Panc1 (cell line): ENCODE measurements around the gene GBF1. TPM values are rescaled to one million over a fixed set of nuclear protein-coding genes. Genes with fewer than 3 reads are reported as not detected.
"Not testable (repeated sequence)": the region's sequence is repeated elsewhere in the genome, so short reads cannot be mapped to it uniquely, and the experiment has no call there.

ENCODE experiments used
- ATAC-seq: fragments of 200-7000 bp; cut with Tn5 transposase; 2 replicates; pipeline ENCODE4 v1.9.1; 2020; ENCODE audit warnings: mild to moderate bottlenecking, moderate library complexity
- BruUV-seq: library from RNA; stranded (reverse); fragments of 400-500 nt; replicated peaks from 2 replicates; lab custom pipeline; 2021; lab: Mats Ljungman, UMichigan
- CTCF ChIA-PET: fragments of 300-600 bp; sonication (Branson Sonifier 250); formaldehyde crosslinking; loops from one replicate; lab custom pipeline; 2022; ENCODE audit warnings: antibody characterized with exemption; lab: Charles Lee
- POLR2A ChIA-PET: fragments of 300-600 bp; sonication (Branson Sonifier 250); formaldehyde crosslinking; loops from one replicate; lab custom pipeline; 2022; ENCODE audit warnings: antibody characterized with exemption; lab: Charles Lee
- DNase-seq: peaks from one replicate; pipeline ENCODE4 v3.0.0-alpha.2; 2010; ENCODE audit warnings: low read depth, low spot score
- H3K27ac ChIP-seq: 2 replicates; pipeline ENCODE4 v1.5.1; 2011; ENCODE audit warnings: mild to moderate bottlenecking, low read length, inconsistent platforms
- H3K27me3 ChIP-seq: fragments of 200-500 bp; sonication (Bioruptor generic); 2 replicates; pipeline ENCODE4 v1.6.0; 2014; ENCODE audit warnings: low read length, inconsistent platforms; ENCODE audit not compliant: control insufficient read depth, insufficient read depth
- H3K36me3 ChIP-seq: fragments of 200-500 bp; sonication (Bioruptor generic); 2 replicates; pipeline ENCODE4 v1.5.1; 2014; ENCODE audit warnings: inconsistent platforms, mild to moderate bottlenecking, low read length, moderate library complexity; ENCODE audit not compliant: control insufficient read depth, insufficient read depth
- H3K4me1 ChIP-seq: 2 replicates; pipeline ENCODE4 v1.5.1; 2011; ENCODE audit warnings: inconsistent platforms, mild to moderate bottlenecking, low read length, moderate library complexity; ENCODE audit not compliant: control insufficient read depth, insufficient read depth
- H3K4me3 ChIP-seq, 2 experiments: 2 replicates each; pipeline ENCODE4 v1.5.1; 2011 to 2012; ENCODE audit warnings: low read depth in 2 of 2, low read length in 2 of 2, mild to moderate bottlenecking in 2 of 2, inconsistent platforms in 1 of 2, moderate library complexity in 1 of 2
- H3K9me3 ChIP-seq: fragments of 200-500 bp; sonication (Bioruptor generic); 2 replicates; pipeline ENCODE4 v1.5.1; 2014; ENCODE audit warnings: low read depth, mild to moderate bottlenecking, inconsistent platforms, low read length, moderate library complexity; ENCODE audit not compliant: control insufficient read depth, insufficient read depth
- POLR2AphosphoS5 ChIP-seq: IDR thresholded peaks from 2 replicates; pipeline ENCODE4 v1.6.1; 2012; ENCODE audit warnings: mild to moderate bottlenecking, low read depth, low read length, moderate library complexity
- SIN3A ChIP-seq: IDR thresholded peaks from 2 replicates; pipeline ENCODE4 v1.6.1; 2012; ENCODE audit warnings: low read depth, mild to moderate bottlenecking, low read length, moderate library complexity, borderline replicate concordance; ENCODE audit not compliant: insufficient read depth
- TCF7L2 ChIP-seq: IDR thresholded peaks from 2 replicates; pipeline ENCODE4 v1.6.1; 2011; ENCODE audit warnings: mild to moderate bottlenecking, low read depth, low read length, inconsistent platforms
- in situ Hi-C: cut with HindIII; loops from 2 replicates; pipeline ENCODE4 v1.10.0; 2016; ENCODE audit warnings: low sequenced_read_pairs, low pct_unique_long_range_greater_than_20kb
- intact Hi-C: fragments of 100-400 bp; cut with micrococcal nuclease; formaldehyde crosslinking; loops from one replicate; pipeline ENCODE4 v1.10.0; 2022; ENCODE audit not compliant: unreplicated experiment
- total RNA-seq: library from RNA; stranded (reverse); gene quantifications from one replicate; pipeline ENCODE4 v1.2.1, GENCODE V29; 2021; ENCODE audit not compliant: unreplicated experiment
- TF ChIP-seq, protein P1 (sequence below): fragments of 450-650 bp; IDR thresholded peaks from 2 replicates; pipeline ENCODE4 v1.5.1; 2017; ENCODE audit warnings: mild to moderate bottlenecking
- TF ChIP-seq, protein P2 (sequence below), 2 experiments: IDR thresholded peaks; 2 replicates each; pipeline ENCODE4 v1.6.1; 2011 to 2012; ENCODE audit warnings: low read depth in 2 of 2, control low read depth in 1 of 2, low read length in 1 of 2, mild to moderate bottlenecking in 1 of 2, moderate library complexity in 1 of 2; ENCODE audit not compliant: insufficient read depth in 1 of 2

Gene GBF1
- total RNA-seq, 1 experiment from 2014 or later, result 65.0 TPM

DNA sequence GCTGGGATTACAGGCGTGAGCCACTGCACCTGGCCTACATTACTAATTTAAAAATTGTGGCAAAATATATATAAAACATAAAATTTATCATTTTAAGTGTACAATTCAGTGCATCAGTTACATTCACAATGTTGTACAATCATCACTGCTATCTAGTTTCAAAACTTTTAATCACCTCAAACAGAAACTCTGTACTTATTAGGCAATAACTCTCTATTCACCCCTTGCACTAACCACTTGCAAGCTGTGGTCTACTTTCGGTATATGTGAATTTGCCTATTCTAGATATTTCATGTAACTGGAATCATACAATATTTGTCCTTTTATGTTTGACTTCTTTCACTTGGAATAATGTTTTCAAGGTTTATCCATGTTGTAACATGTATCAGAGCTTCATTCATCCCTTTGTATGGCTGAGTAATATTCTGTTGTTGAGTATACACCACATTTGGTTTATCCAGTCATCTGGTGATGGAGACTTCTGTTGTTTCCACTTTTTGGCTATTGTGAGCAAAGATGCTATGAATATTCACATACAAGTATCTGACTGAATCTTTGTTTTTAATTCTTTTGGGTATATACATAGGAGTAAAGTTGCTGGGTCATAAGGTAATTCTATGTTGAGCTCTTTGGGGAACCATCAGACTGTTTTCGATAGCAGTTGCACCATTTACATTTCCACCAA, 33.6 kb upstream of the GBF1 start:
- in situ Hi-C loops (no loop called here), intact Hi-C loops (no loop called here)
- H3K36me3 ChIP-seq, result no peaks in the 10 kb centered on the region
- no TSS peak for BruUV-seq
- no peak for TF ChIP-seq SIN3A
- ATAC-seq (no peak), DNase-seq (no peak)
- no peak overlapping the region for H3K4me3 ChIP-seq
- ChIA-PET POLR2A (interaction anchor here (0.6 kb wide), 1 partner anchor 491 kb away, joined by 3 read pairs; no protein-coding TSS in a partner anchor), CTCF (no interaction called here)
- no peaks in the 10 kb centered on the region; the same call in 1 of the 2 replicates for H3K27me3 ChIP-seq
- no peaks in the 10 kb centered on the region; the same call in 1 of the 2 replicates for H3K4me1 ChIP-seq
- H3K27ac ChIP-seq, result no peak overlapping the region
- H3K9me3 ChIP-seq, result no peaks in the 10 kb centered on the region

- H3K27ac ChIP-seq, H3K4me1 ChIP-seq, in situ Hi-C loops, H3K27me3 ChIP-seq, CTCF ChIA-PET, H3K9me3 ChIP-seq, DNase-seq, intact Hi-C loops, H3K36me3 ChIP-seq, ATAC-seq, H3K4me3 ChIP-seq, BruUV-seq: not testable (repeated sequence)
- POLR2A ChIA-PET, result interaction anchor here (0.7 kb wide), 1 partner anchor 44 kb away, joined by 5 read pairs; no protein-coding TSS in a partner anchor
Measured at GRCh38 chr10:102213599-102213998, 31.7 kb upstream of the GBF1 start.

DNA sequence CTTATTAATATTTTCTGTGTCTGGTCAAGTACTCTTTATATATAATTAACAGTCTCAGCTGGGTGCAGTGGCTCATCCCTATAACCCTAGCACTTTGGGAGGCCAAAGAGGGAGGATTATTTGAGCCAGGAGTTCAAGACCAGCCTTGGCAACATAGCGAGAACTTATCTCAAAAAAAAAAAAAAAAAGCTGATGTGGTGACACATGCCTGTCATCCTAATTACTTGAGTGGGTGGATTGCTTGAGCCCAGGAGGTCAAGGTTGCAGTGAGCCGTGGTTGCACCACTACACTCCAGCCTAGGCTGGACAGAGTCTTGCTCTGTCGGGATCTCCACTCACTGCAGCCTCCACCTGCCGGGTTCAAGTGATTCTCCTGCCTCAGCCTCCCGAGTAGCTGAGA, 26.0 kb upstream of the GBF1 start:
- H3K36me3 ChIP-seq, result no peaks in the 10 kb centered on the region
- H3K4me1 ChIP-seq, result no peaks in the 10 kb centered on the region
- TF ChIP-seq, protein P1, sequence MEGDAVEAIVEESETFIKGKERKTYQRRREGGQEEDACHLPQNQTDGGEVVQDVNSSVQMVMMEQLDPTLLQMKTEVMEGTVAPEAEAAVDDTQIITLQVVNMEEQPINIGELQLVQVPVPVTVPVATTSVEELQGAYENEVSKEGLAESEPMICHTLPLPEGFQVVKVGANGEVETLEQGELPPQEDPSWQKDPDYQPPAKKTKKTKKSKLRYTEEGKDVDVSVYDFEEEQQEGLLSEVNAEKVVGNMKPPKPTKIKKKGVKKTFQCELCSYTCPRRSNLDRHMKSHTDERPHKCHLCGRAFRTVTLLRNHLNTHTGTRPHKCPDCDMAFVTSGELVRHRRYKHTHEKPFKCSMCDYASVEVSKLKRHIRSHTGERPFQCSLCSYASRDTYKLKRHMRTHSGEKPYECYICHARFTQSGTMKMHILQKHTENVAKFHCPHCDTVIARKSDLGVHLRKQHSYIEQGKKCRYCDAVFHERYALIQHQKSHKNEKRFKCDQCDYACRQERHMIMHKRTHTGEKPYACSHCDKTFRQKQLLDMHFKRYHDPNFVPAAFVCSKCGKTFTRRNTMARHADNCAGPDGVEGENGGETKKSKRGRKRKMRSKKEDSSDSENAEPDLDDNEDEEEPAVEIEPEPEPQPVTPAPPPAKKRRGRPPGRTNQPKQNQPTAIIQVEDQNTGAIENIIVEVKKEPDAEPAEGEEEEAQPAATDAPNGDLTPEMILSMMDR, result no peak
- TF ChIP-seq SIN3A (no peak), TCF7L2 (no peak), POLR2AphosphoS5 (no peak)
- TF ChIP-seq, protein P2, sequence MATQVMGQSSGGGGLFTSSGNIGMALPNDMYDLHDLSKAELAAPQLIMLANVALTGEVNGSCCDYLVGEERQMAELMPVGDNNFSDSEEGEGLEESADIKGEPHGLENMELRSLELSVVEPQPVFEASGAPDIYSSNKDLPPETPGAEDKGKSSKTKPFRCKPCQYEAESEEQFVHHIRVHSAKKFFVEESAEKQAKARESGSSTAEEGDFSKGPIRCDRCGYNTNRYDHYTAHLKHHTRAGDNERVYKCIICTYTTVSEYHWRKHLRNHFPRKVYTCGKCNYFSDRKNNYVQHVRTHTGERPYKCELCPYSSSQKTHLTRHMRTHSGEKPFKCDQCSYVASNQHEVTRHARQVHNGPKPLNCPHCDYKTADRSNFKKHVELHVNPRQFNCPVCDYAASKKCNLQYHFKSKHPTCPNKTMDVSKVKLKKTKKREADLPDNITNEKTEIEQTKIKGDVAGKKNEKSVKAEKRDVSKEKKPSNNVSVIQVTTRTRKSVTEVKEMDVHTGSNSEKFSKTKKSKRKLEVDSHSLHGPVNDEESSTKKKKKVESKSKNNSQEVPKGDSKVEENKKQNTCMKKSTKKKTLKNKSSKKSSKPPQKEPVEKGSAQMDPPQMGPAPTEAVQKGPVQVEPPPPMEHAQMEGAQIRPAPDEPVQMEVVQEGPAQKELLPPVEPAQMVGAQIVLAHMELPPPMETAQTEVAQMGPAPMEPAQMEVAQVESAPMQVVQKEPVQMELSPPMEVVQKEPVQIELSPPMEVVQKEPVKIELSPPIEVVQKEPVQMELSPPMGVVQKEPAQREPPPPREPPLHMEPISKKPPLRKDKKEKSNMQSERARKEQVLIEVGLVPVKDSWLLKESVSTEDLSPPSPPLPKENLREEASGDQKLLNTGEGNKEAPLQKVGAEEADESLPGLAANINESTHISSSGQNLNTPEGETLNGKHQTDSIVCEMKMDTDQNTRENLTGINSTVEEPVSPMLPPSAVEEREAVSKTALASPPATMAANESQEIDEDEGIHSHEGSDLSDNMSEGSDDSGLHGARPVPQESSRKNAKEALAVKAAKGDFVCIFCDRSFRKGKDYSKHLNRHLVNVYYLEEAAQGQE (IDR thresholded peaks at IDR 0.05; ENCODE audit: insufficient read depth in 1 of 2, low read depth in 2 of 2, low read length in 1 of 2), result no peak
- no peaks in the 10 kb centered on the region for H3K9me3 ChIP-seq
- ATAC-seq (no peak), DNase-seq (no peak)
- intact Hi-C loops (no loop called here), in situ Hi-C loops (no loop called here)
- BruUV-seq, result no TSS peak
- CTCF ChIA-PET, result interaction anchor here (0.6 kb wide), 1 partner anchor 768 kb away, joined by 4 read pairs; no protein-coding TSS in a partner anchor
- H3K27ac ChIP-seq, result no peak overlapping the region
- POLR2A ChIA-PET, result interaction anchor here (0.6 kb wide), 3 partner anchors 29 to 288 kb away, joined by 5 to 7 read pairs (median 5); no protein-coding TSS in a partner anchor
- H3K4me3 ChIP-seq, result no peak overlapping the region
- peaks cover 4% of the 10 kb centered on the region; the same call in 1 of the 2 replicates for H3K27me3 ChIP-seq
